Measurements from ENCODE around the gene ADAM12.

GRCh38 chr10:126407831-126408230 lies 19.6 kb upstream of the ADAM12 start:
- TF ChIP-seq POLR2AphosphoS5 (IDR thresholded peaks at IDR 0.05) (no peak), POLR2A (IDR thresholded peaks at IDR 0.05) (no peak), CTCF (IDR thresholded peaks at IDR 0.05) (no peak)

Data from prostate gland (tissue), 2 donors.